Panc1 (cell line): Measurements from ENCODE around the gene CITED2. TPM values are rescaled to one million over a fixed set of nuclear protein-coding genes. Genes with fewer than 3 reads are reported as not detected.

Source experiments
- total RNA-seq: library from RNA; stranded (reverse); gene quantifications from one replicate; pipeline ENCODE4 v1.2.1, GENCODE V29; 2021; ENCODE audit not compliant: unreplicated experiment

CITED2 gene
- total RNA-seq, 1 experiment from 2014 or later = 210 TPM

Other genes with a start within 250 kb of the CITED2 start
- gene HECA, start 239.6 kb downstream of the CITED2 start, total RNA-seq = 3.9 TPM
- not detected for gene TXLNB, start 82.7 kb downstream of the CITED2 start, total RNA-seq